Measurements from ENCODE around the gene EIF3I. TPM values are rescaled to one million over a fixed set of nuclear protein-coding genes. Genes with fewer than 3 reads are reported as not detected.

The EIF3I gene
- total RNA-seq, 4 donors from 2014 or later: 123 to 224 (median 171) TPM

DNA sequence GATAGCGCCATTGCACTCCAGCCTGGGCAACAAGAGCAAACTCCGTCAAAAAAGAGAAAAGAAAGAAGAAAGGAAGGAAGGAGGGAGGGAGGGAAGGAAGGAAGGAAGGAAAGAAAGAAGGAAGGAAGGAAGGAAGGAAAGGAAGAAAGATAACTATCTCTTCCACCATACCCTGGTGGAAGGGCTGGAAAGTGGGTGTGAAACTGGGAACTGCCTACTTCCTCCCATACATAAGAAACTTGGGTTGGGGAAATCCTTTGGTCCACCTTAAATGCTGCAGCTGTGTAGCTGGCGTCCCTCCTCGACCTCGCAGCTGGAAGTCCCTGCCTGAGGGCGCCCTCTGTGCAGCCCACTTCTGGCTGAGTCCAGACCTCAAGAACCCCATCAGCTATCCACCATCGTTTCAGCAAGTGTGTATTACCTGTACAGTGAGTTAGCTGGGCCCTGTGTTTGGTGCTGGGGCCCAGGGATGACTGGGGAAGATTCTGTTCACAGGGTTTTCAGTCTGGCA lies 20.2 kb downstream of the EIF3I start:
- ATAC-seq: no peak
- peaks cover 0 to 55% (median 21%) of the 10 kb centered on the region in 3 donors for H3K4me1 ChIP-seq
- H3K27ac ChIP-seq: peak overlapping the region in 2 of 4 donors; percentile 53 to 89
- no peaks in the 10 kb centered on the region for H3K36me3 ChIP-seq
- 33 to 43% methylated on average over 5 to 6 of the region's 7 CpGs for WGBS, 2 donors (ENCODE audit: low coverage in 1 of 2)
- TF ChIP-seq POLR2AphosphoS5 (IDR thresholded peaks at IDR 0.05): no peak
- TF ChIP-seq EP300 (IDR thresholded peaks at IDR 0.05): no peak
- no peak for TF ChIP-seq POLR2A (IDR thresholded peaks at IDR 0.05)
- TF ChIP-seq, protein P1, sequence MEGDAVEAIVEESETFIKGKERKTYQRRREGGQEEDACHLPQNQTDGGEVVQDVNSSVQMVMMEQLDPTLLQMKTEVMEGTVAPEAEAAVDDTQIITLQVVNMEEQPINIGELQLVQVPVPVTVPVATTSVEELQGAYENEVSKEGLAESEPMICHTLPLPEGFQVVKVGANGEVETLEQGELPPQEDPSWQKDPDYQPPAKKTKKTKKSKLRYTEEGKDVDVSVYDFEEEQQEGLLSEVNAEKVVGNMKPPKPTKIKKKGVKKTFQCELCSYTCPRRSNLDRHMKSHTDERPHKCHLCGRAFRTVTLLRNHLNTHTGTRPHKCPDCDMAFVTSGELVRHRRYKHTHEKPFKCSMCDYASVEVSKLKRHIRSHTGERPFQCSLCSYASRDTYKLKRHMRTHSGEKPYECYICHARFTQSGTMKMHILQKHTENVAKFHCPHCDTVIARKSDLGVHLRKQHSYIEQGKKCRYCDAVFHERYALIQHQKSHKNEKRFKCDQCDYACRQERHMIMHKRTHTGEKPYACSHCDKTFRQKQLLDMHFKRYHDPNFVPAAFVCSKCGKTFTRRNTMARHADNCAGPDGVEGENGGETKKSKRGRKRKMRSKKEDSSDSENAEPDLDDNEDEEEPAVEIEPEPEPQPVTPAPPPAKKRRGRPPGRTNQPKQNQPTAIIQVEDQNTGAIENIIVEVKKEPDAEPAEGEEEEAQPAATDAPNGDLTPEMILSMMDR (IDR thresholded peaks at IDR 0.05): no peak
- no peaks in the 10 kb centered on the region for H3K9me3 ChIP-seq
- no peak overlapping the region for H3K4me3 ChIP-seq
- H3K27me3 ChIP-seq: no peaks in the 10 kb centered on the region

DNA sequence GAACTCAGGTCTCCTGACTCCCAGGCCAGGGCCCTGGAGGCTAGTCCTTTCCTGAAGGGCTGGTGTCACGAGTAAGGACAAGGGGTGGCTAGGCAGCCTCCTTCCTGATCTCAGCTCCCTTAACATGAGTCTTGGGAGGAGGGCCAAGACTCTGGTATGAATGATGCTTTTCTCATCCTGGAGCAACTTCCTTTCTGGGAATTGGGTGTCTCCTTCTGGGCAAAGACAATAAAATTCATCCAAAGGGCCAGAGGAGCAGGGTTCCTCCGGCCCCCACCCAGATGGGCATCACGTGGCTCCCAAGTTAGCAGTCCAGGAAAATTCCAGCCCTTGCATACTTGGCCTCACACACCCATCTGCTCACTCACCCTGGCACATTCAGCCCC lies 24.7 kb downstream of the EIF3I start, which contains the start of gene FAM167B:
Gene FAM167B, plus strand, starts transcription at position 335 of the 386 bp plus-strand sequence. CDS start 200 bp downstream, outside the sequence.
- H3K4me3 ChIP-seq: no peak within 1 kb of the TSS
- peak within 1 kb of the TSS in 3 of 4 donors; percentile 39 to 79 (median 74) for H3K27ac ChIP-seq
- no peaks in the 10 kb centered on the region for H3K9me3 ChIP-seq
- TF ChIP-seq, protein P1 (IDR thresholded peaks at IDR 0.05): no peak
- peak; percentile 65 for TF ChIP-seq POLR2AphosphoS5 (IDR thresholded peaks at IDR 0.05)
- WGBS, 2 donors (ENCODE audit: low coverage in 1 of 2): 39% methylated on average over 2 of the region's 3 CpGs; no CpG with 5 or more reads in 1 of the 2 donors
- H3K27me3 ChIP-seq: peaks cover 8% of the 10 kb centered on the region
- ATAC-seq: peak; percentile 65
- H3K4me1 ChIP-seq: peaks cover 0 to 49% (median 16%) of the 10 kb centered on the region in 3 donors
- no peaks in the 10 kb centered on the region for H3K36me3 ChIP-seq

DNA sequence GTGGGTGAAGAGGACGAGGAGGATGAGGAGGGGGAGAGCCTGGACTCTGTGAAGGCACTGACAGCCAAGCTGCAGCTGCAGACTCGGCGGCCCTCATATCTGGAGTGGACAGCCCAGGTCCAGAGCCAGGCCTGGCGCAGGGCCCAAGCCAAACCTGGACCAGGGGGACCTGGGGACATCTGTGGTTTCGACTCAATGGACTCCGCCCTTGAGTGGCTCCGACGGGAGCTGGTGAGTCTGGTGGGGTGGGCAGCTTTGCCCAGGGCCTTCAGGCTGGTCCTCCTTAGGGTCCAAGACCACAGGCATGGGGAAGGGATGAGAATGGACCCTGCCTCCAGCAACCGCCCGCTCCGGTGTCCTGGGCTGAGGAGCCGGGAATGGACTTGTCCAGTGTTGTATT lies 25.2 kb downstream of the EIF3I start:
- peaks cover 8% of the 10 kb centered on the region for H3K27me3 ChIP-seq
- no peak overlapping the region for H3K4me3 ChIP-seq
- WGBS, 2 donors (ENCODE audit: low coverage in 1 of 2): 80% methylated on average over 1 of the region's 12 CpGs; no CpG with 5 or more reads in 1 of the 2 donors
- no peaks in the 10 kb centered on the region for H3K36me3 ChIP-seq
- H3K4me1 ChIP-seq: peaks cover 0 to 44% (median 16%) of the 10 kb centered on the region in 3 donors
- ATAC-seq: peak; percentile 4
- H3K27ac ChIP-seq: peak overlapping the region in 3 of 4 donors; percentile 39 to 79 (median 74)
- TF ChIP-seq POLR2AphosphoS5 (IDR thresholded peaks at IDR 0.05): no peak
- TF ChIP-seq EP300 (IDR thresholded peaks at IDR 0.05): no peak
- TF ChIP-seq POLR2A (IDR thresholded peaks at IDR 0.05): no peak
- TF ChIP-seq, protein P1 (IDR thresholded peaks at IDR 0.05): no peak
- no peaks in the 10 kb centered on the region for H3K9me3 ChIP-seq

DNA sequence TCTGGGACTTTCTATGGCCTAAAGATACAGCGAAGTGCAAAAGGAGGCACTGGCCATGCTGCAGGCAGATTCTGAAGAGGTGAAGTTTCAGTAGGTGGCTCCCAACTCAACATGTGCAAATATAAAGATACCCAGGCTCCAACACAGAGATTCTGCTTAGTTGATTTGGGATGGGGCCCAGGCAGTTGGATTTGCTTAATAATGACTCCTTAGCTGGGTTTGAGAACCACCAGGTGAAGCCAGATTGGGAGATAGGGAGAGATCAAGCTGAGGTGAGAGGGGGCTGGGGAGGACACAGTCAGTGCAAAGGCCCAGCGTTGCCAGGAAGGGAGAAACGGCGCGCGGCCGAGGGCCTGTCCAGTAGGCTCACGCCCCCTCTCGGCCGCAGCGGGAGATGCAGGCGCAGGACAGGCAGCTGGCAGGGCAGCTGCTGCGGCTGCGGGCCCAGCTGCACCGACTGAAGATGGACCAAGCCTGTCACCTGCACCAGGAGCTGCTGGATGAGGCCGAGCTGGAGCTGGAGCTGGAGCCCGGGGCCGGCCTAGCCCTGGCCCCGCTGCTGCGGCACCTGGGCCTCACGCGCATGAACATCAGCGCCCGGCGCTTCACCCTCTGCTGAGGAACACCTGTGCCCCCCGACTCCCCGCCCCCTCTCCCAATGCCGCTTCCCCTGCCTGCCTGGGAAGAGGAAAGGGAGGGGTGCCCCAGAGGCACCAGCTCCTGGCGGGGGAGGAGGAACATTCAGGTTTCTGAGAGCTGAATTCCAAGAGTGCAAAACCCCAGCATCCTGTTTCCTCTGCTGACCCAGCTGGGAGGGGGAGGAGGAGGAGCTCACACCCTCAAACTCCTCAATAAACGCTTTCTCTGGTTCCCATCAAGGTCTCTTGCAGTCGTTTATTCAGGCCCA lies 26.0 kb downstream of the EIF3I start:
- Histone ChIP-seq H3K27me3 (peaks cover 8% of the 10 kb centered on the region), H3K4me1 (peaks cover 0 to 38% (median 16%) of the 10 kb centered on the region in 3 donors), H3K36me3 (no peaks in the 10 kb centered on the region), H3K9me3 (no peaks in the 10 kb centered on the region), H3K27ac (peak overlapping the region in 3 of 4 donors; percentile 39 to 79 (median 74)), H3K4me3 (no peak overlapping the region)
- peak; percentile 66 for ATAC-seq
- WGBS, 2 donors (ENCODE audit: low coverage in 1 of 2): 9 to 31% methylated on average over 4 to 12 of the region's 31 CpGs
- TF ChIP-seq, protein P1 (IDR thresholded peaks at IDR 0.05): peak in 3 of 4 experiments; percentile 55 to 91 (median 73)
- TF ChIP-seq POLR2AphosphoS5 (IDR thresholded peaks at IDR 0.05) (no peak), EP300 (IDR thresholded peaks at IDR 0.05) (no peak)
